Activated CD4-positive, CD25-positive, alpha-beta regulatory T cell treated with anti-CD3 and anti-CD28 coated beads, Interleukin-2, amount 50 U/mL, for 72 hours (primary cell): Measurements from ENCODE around the gene KNDC1.
"Not testable (repeated sequence)": the region's sequence is repeated elsewhere in the genome, so short reads cannot be mapped to it uniquely, and the experiment has no call there.

ENCODE experiments used
- DNase-seq: peaks from one replicate; pipeline ENCODE4 v3.0.0; 2021

The KNDC1 gene

DNA sequence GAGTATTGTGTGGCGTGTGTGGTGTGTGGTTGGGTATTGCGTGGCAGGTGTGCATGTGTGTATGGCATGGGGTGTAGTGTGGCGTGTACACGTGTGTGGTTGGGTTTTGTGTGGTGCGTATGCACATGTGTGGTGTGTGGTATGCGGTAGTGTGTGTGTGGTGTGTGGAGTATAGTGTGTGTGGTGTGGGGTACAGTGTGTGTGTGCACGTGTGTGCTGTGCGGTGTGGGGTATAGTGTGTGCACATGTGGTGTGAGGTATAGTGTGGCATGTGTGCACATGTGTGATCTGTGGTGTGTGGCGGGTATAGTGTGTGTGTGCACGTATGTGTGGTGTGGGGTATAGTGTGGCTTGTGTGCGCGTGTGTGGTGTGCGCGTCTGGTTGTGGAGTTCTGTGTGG lies 49.1 kb downstream of the KNDC1 start:
- DNase-seq, result no peak

DNA sequence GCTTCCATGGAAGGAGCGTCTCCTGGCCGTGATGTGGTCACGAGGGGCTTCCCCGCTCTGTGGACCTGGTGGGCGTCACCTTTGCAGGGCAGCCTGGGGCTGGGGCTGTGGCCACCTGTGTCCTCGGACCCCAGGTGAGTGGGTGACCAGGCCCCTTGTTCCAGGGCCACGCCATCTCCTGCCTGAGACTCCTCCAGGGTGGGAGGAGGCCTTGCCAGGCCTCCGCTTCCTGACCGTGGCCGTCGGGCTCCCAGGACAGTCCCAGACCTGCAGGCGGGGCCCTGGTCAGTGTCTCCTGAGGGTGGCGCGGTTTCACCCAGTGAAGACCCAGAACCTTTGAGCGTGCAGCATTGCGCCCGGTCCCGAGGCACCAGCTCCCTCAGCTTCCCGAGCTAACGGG lies 49.6 kb downstream of the KNDC1 start:
- no peak for DNase-seq

GRCh38 chr10:133210398-133211140 lies 50.5 kb downstream of the KNDC1 start:
- no peak for DNase-seq

DNA sequence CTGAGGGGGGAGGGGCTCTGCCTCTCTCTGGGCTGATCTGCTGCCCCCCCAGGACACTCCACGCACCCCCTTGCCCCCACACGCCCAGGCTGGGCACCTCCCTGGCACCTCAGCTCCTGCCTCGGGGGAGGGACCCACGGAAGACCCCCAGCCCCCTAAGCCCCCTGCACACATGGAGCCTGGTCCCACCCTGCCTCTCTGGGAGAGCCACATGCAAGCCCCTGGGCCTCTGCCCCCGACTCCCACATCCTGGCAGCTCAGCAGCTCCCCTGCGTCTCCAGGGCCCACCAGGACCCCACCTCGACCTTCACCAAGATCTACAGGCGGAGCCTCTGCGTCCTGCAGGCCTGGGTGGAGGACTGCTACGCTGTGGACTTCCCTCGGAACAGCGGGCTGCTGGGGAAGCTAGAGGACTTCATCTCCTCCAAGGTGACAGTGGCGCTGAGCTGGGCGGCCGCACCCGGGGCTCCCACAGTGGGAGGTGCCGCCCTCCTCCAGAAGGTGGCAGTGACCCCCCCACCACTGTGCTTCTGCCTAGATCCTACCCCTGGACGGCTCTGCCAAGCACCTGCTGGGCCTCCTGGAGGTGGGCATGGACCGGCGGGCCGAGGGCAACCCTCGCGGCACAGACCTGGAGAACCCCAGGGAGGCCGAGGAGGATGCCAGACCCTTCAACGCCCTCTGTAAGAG lies 51.3 kb downstream of the KNDC1 start:
- no peak for DNase-seq

DNA sequence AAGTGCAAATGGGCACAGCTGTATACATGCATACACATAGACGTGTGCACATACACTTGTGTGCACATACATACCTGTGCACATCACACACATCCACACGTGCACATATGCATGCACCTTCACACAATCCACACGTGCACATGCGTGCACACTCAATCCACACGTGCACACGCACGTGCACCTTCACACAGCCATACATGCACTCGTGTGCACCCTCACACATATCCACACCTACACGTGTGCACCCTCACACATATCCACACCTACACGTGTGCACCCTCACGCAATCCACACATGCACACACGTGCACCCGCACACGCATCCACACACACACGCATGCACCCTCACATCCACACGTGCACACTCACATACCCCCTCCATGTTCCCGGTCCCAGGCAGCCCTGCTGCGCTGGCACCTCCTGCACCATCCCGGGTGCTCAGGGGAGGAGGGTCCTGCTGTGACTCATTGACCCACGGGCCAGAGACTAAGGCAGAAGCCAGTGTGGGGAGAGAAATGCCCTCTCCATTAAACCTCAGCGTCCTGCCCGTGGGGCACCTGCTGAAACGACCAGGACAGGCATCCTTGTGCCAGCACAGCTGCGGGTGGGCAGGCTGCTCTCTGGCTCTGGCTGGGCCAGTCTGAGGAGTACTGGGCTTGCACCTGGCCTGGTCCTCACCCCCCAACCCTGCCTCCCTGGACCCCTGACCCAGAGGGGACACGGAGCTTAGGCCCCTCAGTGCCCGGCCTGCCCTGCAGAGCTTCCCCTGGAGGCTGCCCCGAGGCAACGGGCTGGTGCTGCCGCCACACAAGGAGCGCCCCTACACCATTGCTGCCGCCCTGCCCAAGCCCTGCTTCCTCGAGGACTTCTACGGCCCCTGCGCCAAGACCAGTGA lies 52.2 kb downstream of the KNDC1 start:
- DNase-seq, result no peak

GRCh38 chr10:133212853-133213494 lies 53.0 kb downstream of the KNDC1 start:
- no peak for DNase-seq

DNA sequence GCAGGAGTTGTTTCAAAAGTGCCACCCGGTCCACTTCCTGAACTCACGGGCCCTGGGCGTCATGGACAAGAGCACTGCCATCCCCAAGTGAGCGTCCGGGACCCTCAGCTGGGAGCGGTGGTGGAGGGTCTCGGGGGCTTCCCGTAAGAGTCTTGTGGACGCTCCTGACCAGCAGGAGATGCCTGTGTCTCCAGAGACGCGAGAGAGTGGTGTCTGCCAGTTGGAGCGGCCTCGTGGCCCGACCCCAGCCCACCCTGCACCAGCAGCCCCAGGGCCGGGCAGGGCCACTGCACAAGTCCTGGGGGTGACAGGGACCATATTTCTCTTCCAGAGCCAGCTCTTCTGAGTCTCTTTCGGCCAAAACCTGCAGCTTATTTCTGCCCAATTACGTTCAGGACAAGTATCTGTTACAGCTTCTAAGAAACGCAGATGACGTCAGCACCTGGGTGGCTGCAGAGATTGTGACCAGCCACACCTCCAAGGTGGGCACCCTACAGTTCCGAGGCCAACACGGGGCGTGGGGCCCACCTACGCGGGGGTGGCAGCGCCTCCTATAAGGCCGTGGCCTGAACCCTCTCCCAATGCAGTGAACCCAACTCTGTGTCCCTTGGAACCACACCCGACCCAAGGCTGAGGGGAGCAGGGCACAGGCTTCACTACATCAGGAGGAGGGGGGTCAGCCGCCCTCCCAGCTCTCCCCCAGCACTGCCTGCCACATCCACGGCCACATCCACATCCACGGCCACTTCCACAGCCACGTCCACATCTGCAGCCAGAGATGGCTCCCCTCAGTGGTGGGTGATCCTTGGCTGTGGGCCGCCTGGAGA lies 53.8 kb downstream of the KNDC1 start:
- DNase-seq, result no peak

GRCh38 chr10:133214468-133215410 lies 54.7 kb downstream of the KNDC1 start:
- no peak for DNase-seq

GRCh38 chr10:133215586-133215985 lies 55.6 kb downstream of the KNDC1 start:
- no peak for DNase-seq

DNA sequence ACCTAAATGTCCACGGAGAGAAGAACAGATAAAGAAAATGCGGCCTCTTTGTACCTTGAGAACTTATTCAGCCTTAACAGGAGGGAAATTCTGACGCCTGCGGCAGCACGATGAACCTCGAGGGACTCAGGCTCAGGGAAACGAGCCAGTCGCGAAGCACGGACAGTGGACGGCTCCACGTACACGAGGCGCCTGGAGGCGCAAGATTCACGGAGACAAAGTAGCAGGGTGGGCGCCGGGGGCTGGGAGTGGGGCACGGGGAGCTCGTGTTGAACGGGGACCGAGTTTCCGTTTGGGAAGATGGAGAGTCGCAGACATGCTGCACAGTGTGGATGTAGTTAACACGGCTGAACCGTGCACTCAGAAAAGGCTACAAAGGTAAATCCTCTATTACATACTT lies 56.8 kb downstream of the KNDC1 start:
- DNase-seq, result no peak

- no peak for DNase-seq
Measured at GRCh38 chr10:133217800-133218589, 58.0 kb downstream of the KNDC1 start.

DNA sequence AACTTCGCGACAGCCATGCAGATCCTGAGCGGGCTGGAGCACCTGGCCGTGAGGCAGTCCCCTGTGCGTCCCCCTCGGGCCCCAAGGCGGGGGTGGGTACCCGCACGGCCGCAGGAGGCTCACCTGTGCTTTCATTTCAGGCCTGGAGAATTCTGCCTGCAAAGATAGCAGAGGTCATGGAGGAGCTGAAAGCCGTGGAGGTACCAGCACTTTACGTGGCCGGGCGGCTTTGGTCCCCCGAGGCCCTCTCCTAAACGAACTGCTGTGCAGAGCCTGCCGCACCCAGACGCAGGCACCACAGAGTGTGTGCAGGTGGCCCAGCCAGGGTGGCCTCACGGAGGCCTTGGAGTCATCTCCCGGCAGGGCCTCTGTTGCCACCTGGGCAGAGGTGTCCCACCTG lies 58.9 kb downstream of the KNDC1 start:
- DNase-seq, result no peak

DNA sequence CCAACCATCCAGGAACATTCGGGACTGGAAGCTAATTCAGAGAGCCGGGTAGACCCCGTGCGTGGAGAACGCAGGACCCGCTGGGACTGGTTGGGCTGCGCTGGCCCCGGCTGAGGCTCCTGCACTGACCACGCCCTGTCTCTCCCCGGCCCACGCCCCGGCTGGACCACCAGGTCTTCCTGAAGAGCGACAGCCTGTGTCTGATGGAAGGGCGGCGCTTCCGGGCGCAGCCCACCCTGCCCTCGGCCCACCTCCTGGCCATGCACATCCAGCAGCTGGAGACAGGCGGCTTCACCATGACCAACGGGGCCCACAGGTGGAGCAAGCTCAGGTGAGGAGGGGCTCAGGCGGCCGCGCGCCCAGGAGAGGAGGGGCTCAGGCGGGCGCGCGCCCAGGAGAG lies 59.8 kb downstream of the KNDC1 start:
- no peak for DNase-seq

DNA sequence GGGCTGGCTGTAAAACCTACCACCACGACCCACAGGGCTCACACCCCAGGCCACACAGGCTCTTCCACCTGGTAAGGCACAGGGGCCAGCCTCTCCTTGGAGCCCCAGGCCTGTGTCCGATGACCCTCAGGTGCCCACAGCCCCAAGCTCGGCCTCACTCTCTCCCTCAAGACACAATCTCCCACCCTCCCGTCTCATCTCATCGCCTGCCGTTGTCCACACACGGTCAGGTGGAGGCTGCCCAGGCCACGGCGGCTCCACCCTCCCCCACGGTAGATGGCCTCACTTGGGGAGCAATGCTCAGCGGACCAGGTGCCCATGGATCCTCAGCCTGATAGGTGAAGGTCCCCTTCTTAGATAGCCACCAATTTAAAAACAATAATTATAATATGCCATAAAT lies 61.3 kb downstream of the KNDC1 start:
- no peak for DNase-seq

DNA sequence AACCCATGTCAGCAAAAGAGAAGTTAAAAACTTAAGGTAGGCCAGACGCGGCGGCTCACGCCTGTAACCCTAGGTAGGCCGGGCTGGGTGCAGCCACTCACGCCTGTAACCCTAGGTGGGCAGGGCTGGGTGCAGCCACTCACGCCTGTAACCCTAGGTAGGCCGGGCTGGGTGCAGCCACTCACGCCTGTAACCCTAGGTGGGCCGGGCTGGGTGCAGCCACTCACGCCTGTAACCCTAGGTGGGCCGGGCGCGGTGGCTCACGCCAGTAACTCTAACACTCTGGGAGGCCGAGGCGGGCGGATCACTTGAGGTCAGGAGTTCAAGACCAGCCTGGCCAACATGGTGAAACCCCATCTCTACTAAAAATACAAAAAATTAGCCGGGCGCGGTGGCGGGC lies 61.7 kb downstream of the KNDC1 start:
- not testable (repeated sequence) for DNase-seq

GRCh38 chr10:133224076-133224475 lies 64.1 kb downstream of the KNDC1 start:
- no peak for DNase-seq

DNA sequence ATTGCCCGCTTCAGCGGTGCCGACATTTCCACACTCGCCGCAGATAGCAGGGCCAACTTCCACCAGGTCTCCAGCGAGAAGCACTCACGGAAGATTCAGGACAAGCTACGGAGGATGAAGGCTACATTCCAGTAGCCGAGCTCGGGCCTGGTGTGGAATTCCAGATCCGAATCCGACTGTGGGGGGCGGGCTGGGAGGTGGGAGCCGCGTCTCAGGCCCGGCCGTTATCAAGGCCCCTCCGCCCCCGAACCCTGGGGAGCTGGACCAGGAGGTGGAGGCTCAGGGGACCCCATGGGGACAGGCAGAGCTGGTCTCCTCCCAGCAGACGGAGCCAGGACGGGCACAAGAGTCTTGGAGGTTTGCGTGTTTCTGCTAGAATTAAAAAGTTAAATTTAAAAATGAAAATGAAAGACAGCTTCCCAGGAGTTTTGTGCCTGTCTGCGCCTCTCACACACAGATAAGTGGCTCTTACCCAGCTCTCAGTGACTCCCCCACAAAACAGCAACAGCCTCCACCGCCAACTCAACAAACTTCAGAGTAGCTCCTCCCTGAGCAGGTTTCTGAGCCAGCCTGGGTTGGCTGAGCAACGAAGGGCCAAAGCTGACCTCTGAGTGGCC lies 64.8 kb downstream of the KNDC1 start:
- DNase-seq, result no peak

GRCh38 chr10:133225707-133226191 lies 65.7 kb downstream of the KNDC1 start:
- DNase-seq, result no peak

DNA sequence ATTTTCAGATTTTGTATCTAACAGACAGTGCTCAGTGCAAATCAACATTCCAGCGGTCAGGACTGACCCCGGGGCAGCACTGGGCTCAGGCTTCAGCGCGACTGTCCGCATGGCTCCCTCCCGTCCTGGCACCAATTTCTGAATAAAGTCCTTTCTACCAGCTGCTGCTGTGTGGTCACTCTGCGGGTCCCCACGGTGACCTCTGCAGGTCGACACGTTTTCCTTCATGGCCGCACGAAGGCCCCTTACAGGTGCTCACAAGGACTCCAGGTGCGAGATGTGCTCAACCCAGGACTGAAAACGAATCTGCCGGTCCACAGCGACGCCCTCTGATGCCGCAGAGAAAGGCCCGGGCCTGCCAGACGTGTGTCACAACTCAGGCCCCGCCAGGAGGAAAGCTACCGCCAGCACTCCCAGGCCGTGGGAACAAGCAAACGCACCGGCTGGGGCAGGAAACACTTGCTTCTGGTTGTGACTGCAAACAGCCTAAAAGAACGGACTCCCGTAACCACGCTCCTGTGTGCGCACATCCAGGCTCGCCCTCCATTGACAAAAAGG lies 66.3 kb downstream of the KNDC1 start:
- DNase-seq, result no peak
